Measurements from ENCODE around the gene HAUS5.

- no peak for TF ChIP-seq POLR2A (IDR thresholded peaks at IDR 0.05)
- TF ChIP-seq, protein P1, sequence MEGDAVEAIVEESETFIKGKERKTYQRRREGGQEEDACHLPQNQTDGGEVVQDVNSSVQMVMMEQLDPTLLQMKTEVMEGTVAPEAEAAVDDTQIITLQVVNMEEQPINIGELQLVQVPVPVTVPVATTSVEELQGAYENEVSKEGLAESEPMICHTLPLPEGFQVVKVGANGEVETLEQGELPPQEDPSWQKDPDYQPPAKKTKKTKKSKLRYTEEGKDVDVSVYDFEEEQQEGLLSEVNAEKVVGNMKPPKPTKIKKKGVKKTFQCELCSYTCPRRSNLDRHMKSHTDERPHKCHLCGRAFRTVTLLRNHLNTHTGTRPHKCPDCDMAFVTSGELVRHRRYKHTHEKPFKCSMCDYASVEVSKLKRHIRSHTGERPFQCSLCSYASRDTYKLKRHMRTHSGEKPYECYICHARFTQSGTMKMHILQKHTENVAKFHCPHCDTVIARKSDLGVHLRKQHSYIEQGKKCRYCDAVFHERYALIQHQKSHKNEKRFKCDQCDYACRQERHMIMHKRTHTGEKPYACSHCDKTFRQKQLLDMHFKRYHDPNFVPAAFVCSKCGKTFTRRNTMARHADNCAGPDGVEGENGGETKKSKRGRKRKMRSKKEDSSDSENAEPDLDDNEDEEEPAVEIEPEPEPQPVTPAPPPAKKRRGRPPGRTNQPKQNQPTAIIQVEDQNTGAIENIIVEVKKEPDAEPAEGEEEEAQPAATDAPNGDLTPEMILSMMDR (IDR thresholded peaks at IDR 0.05), result no peak
Observed at GRCh38 chr19:35577918-35578317, 34.6 kb upstream of the HAUS5 start.

Measured in thyroid gland (tissue), 4 donors.